Sigmoid colon (tissue), 4 donors: ENCODE measurements around the gene CASZ1.

Experiments used
- EP300 ChIP-seq, 4 donors: sonication (generic); formaldehyde crosslinking; IDR thresholded peaks; one replicate each; pipeline ENCODE4 v1.6.1; 2017; ENCODE audit warnings: antibody characterized with exemption in 4 of 4
- POLR2A ChIP-seq, 2 donors: fragments of 450-650 bp; IDR thresholded peaks; one replicate each; pipeline ENCODE4 v1.6.1; 2016; ENCODE audit warnings: antibody characterized with exemption in 2 of 2, mild to moderate bottlenecking in 2 of 2, moderate library complexity in 2 of 2
- TF ChIP-seq, protein P1 (sequence below), 4 experiments: fragments of 450-650 bp in 3 of 4; fragments of 200-600 bp in 1 of 4; IDR thresholded peaks; one replicate each; pipeline ENCODE4 v1.5.1; 2016 to 2019; ENCODE audit warnings: antibody characterized with exemption in 4 of 4, mild to moderate bottlenecking in 3 of 4, moderate library complexity in 2 of 4

DNA sequence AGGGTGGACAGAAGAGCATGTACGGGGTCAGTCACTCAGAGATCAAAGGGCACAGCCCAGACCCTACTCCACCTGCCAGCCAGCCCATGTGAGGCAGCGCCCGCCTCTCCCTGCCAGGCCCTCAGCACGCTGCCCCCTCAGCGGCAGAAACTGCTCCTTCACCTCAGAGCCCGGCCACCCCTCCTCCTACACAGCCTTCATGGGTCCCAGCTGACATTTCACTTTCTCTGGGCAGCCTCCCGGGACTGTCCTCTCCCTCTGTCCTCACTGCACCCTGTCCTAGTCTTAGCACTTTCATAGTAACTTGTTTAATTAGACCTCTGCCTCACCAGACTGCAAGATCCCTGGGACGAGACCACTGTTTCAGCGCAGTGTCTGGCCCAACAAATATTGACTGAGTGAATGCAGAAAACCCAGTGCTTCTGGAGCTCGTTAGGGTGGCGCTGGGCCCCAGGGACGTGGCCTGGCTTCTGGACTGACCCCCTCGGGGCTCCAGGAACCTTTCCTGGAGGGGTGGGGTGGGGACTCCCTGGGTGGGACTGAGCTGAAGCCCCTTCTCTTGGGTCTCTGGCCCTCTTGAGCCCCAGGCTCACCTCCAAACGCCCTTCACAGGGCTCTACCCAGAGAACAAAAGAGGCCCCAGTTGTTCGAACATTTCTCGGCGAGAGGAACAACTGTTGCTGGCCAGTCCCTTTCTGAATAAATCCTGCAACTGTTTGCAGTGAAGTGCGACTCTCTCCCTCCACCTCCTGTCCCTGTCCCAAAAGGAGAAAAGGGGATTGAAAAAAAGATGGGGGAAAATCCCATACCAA is 114.9 kb downstream of the CASZ1 start:
- TF ChIP-seq POLR2A (IDR thresholded peaks at IDR 0.05) = no peak
- TF ChIP-seq, protein P1, sequence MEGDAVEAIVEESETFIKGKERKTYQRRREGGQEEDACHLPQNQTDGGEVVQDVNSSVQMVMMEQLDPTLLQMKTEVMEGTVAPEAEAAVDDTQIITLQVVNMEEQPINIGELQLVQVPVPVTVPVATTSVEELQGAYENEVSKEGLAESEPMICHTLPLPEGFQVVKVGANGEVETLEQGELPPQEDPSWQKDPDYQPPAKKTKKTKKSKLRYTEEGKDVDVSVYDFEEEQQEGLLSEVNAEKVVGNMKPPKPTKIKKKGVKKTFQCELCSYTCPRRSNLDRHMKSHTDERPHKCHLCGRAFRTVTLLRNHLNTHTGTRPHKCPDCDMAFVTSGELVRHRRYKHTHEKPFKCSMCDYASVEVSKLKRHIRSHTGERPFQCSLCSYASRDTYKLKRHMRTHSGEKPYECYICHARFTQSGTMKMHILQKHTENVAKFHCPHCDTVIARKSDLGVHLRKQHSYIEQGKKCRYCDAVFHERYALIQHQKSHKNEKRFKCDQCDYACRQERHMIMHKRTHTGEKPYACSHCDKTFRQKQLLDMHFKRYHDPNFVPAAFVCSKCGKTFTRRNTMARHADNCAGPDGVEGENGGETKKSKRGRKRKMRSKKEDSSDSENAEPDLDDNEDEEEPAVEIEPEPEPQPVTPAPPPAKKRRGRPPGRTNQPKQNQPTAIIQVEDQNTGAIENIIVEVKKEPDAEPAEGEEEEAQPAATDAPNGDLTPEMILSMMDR (IDR thresholded peaks at IDR 0.05) = no peak
- no peak for TF ChIP-seq EP300 (IDR thresholded peaks at IDR 0.05)
